ENCODE measurements around the gene GPM6B.
"Not testable (repeated sequence)": the region's sequence is repeated elsewhere in the genome, so short reads cannot be mapped to it uniquely, and the experiment has no call there.

Gene GPM6B

GRCh38 chrX:13764765-13765164 lies 52.1 kb downstream of the GPM6B start:
- DNase-seq (ENCODE audit: low read depth in 2 of 2): no peak

GRCh38 chrX:13764281-13764680 lies 52.6 kb downstream of the GPM6B start:
- no peak for DNase-seq (ENCODE audit: low read depth in 2 of 2)

- DNase-seq (ENCODE audit: low read depth in 2 of 2): no peak
Measured at GRCh38 chrX:13763489-13763888, 53.4 kb downstream of the GPM6B start.

GRCh38 chrX:13761606-13762414 lies 55.1 kb downstream of the GPM6B start:
- DNase-seq (ENCODE audit: low read depth in 2 of 2): no peak

DNA sequence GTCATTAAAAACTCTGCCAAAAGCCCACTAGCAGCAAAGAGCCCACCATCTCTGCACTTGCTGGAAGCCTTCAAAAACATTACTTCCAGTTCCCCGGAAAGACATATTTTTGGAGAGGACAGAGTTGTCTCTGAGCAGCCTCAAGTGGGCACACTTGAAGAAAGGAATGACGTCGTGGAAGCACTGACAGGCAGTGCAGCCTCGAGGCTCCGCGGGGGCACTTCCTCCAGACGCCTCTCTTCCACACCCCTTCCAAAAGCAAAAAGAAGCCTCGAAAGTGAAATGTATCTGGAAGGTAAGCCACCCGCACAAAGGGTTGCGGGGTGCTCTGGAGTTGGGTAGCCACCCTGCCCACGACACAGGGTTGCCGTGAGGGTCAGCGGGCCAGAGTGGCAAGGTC lies 56.5 kb downstream of the GPM6B start:
- DNase-seq (ENCODE audit: low read depth in 2 of 2): no peak

DNA sequence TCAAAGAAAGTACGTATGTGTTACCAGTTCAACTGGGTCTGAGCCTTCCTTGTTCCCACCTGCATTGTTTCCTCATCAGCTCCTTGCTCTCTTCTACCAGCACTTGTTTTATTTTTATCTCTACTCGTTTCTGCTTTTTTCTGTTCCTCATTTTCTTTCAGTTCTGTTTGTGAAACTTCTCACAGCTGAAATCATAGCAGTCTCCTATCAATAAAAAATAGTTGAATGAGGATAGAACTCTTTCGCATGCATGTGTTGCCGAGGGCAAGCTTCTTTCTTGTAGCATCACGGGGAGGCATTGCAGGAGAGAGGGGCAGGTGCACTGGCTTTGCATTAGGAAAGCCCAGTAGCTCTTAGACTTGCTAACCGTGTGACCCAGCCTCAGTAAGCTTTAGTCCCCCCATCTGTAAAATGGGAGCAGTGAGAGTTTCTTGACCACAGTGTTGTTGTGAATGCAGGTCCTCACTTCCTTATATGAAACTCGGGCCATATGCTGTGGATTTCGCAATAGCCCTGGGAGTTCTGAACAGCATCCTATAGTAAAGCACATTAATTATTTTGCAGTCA lies 57.7 kb downstream of the GPM6B start:
- no peak for DNase-seq (ENCODE audit: low read depth in 2 of 2)

DNA sequence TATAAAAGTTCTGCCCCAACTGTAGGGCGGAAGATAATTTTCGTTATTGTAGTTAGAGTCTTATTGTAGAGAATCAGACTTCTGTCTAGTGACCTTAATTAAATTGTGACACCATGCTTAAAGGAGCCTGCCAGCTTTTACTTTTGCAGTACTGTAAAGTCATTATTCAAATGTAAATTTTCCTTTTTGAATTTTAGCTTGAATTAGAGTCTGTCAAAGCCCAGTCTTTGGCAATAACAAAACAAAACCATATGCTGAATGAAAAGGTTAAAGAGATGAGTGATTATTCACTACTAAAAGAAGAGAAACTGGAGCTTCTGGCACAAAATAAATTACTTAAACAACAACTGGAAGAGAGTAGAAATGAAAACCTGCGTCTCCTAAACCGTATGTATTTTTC lies 60.5 kb downstream of the GPM6B start:
- no peak for DNase-seq (ENCODE audit: low read depth in 2 of 2)

- no peak for DNase-seq (ENCODE audit: low read depth in 2 of 2)
Measured at GRCh38 chrX:13755254-13755653, 61.6 kb downstream of the GPM6B start.

GRCh38 chrX:13754765-13755164 lies 62.1 kb downstream of the GPM6B start:
- no peak for DNase-seq (ENCODE audit: low read depth in 2 of 2)

GRCh38 chrX:13752646-13753045 lies 64.2 kb downstream of the GPM6B start:
- no peak for DNase-seq (ENCODE audit: low read depth in 2 of 2)

GRCh38 chrX:13752141-13752540 lies 64.8 kb downstream of the GPM6B start:
- no peak for DNase-seq (ENCODE audit: low read depth in 2 of 2)

DNA sequence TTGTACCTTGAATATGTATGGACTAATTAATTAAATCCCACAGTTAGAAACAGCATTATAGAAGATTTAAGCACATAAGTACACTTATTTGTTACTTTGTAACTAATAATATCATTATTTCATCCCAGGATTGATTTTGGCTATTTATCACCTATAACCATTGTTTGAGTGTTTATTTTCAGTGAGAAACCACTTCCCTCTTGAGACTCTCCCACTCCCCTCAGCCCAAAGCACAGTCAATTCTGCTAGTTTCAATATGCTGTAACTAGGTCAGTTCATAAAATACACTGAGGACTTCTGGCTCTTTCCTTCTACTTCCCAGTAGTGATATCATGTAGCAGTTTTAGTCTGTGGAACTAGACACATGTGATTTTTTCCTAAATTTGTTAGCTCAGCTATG lies 66.1 kb downstream of the GPM6B start:
- DNase-seq (ENCODE audit: low read depth in 2 of 2): no peak

DNA sequence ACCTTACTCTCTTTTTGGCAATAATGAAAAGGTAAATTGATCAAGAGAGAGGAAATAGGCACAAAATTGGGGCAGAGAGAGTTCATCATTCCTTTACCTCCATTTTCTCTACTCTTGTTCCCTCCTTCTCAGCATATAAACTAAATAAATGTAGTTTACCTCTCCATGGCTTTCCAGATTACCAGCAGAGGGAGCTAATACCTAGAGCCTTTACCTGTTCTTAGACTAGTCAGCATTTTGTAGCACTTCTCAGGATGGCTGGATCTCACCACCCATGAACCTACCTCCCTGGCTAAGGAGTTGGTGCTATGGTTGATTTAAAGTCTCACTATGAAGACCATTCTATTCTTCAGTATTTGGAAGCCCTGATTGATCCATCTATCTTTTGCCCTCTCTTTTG lies 66.7 kb downstream of the GPM6B start:
- no peak for DNase-seq (ENCODE audit: low read depth in 2 of 2)

DNA sequence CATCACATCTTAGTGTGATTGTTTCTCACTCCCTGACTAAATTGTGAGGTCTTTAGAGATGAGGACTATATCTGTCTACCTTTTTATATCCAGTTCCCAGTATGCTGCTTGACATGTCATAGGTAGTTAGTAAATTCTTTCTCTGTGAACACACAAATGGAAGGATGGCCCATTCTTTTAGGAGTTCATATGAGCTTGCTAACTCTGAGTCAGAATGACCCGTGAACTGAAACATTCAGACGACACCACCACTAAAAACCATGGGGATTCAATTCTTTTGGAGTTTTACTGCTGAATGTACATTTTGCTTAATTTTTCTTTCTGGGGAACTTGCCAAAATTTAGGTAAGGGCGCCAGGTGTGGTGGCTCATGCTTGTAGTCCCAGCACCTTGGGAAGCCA lies 68.4 kb downstream of the GPM6B start:
- DNase-seq (ENCODE audit: low read depth in 2 of 2): no peak

- no peak for DNase-seq (ENCODE audit: low read depth in 2 of 2)
Measured at GRCh38 chrX:13747836-13748235, 69.1 kb downstream of the GPM6B start.

GRCh38 chrX:13742397-13743176 lies 74.3 kb downstream of the GPM6B start:
- DNase-seq (ENCODE audit: low read depth in 2 of 2): peak in 1 of 2 donors; percentile 8

GRCh38 chrX:13741695-13742094 lies 75.2 kb downstream of the GPM6B start:
- DNase-seq (ENCODE audit: low read depth in 2 of 2): no peak

DNA sequence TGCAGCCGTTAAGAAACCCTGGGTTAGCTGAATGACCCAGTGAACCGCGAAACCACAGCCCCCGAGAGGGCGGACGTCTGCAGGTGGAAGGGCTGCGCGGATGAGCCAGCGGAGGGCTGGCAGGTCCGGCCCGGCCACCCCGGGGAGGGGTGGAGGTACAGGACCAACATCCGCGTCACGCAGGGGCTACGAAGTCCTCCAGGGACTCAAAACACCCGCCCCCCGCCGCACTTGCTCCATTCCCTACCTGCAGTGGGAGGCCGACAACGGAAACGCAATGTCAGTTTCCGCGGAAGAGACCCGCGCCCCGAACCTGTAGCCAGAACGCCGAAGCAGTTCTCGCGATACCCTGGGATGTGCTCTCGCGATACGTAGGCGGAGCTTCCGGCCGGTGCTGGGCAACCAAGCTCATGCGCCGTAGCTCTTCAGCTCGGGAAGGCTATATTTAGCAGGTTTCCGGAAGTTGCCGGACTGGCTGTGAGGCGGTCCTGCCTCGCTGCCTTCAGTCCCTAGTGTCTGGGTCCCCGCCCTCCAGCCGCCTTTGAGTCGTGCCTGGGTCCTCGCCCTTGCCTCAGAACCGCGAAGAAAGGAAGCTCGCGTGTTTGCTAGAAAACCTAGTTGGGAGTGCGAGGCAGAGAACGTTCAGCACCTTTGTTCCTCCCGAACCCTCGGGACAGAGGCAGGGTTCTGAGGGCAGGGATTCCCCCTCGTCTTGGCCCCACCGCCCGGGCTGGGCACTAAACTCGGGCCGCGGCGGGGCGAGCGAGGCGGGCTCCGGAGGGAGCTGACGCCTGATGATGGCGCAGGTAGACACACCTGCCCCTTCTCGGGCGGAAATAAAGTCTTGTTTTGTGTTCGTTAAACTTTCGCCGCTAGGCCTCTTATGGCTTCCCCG lies 82.4 kb downstream of the GPM6B start, which contains the start of the genes OFD1 and TRAPPC2:
OFD1 (plus strand) TSS at position 471 of the 895 bp plus-strand sequence; CDS start at position 795, 324 bp downstream.
TRAPPC2 (minus strand) TSS at position 343 of the 895 bp plus-strand sequence. CDS start 14,657 bp downstream, outside the sequence.
- peak; percentile 83 to 86 for DNase-seq (ENCODE audit: low read depth in 2 of 2)

DNA sequence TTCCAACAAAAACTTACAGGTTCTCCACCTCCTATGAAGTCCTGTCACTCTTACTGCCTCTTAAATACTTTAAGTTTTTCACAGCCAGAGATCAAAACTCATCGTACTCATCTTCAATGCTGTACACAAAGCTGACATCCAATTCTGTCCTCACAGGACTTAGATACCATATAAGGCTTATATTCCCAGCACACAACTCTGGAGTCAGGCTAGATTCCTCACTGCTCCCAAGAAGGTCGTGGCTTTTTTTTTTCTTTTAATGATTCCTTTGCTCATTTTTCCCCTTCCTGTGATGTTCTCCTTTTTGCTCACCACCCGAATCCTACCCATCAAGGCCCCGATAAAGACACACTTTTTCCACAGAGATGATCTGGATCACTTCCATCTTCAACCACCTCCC lies 83.4 kb downstream of the GPM6B start:
- no peak for DNase-seq (ENCODE audit: low read depth in 2 of 2)

- no peak for DNase-seq (ENCODE audit: low read depth in 2 of 2)
Measured at GRCh38 chrX:13732246-13733067, 84.4 kb downstream of the GPM6B start.

- DNase-seq (ENCODE audit: low read depth in 2 of 2): not testable (repeated sequence)
Measured at GRCh38 chrX:13730523-13730922, 86.4 kb downstream of the GPM6B start.

All from stimulated activated CD8-positive, alpha-beta memory T cell treated with anti-CD3 and anti-CD28 coated beads, Interleukin-15, amount 100 ng/mL, for 48 hours (primary cell).